ENCODE data around the gene DVL2.

Gene DVL2

DNA sequence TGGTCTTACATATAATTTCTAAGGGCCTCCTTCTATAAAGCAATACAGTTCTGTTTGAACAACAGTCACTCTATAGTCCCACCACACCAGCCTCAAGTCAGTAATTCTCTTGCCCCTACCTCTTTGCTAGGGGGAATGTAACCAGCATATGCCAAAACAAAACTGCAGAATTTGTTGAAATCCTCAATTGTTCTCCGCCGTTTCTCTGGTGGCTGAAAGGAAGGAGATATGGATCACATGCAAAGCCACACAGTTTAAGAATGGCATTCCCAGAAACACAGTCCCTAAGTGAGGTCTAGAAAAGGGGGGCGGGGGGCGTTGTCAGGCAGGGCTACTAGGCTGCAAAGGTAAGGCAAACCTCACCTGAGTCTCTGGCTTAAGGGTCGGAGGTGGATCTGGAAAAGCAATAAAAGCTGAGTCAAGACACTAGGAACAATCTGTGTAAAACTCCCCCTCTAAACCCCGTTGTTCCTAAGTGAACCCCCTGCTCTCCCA, 3.0 kb upstream of the DVL2 start:
- TF ChIP-seq GATA2 (IDR thresholded peaks at IDR 0.05; ENCODE audit: low read depth, low read length) (0 out of 2 replicates have a peak, but pooled peaks have one; percentile 19), GATA3 (IDR thresholded peaks at IDR 0.05; ENCODE audit: low read depth, low read length) (no peak)

- no peak for TF ChIP-seq GATA2 (IDR thresholded peaks at IDR 0.05; ENCODE audit: low read depth, low read length)
- TF ChIP-seq GATA3 (IDR thresholded peaks at IDR 0.05; ENCODE audit: low read depth, low read length), result no peak
These were observed 2.5 kb upstream of the DVL2 start for GRCh38 chr17:7236808-7237207.

DNA sequence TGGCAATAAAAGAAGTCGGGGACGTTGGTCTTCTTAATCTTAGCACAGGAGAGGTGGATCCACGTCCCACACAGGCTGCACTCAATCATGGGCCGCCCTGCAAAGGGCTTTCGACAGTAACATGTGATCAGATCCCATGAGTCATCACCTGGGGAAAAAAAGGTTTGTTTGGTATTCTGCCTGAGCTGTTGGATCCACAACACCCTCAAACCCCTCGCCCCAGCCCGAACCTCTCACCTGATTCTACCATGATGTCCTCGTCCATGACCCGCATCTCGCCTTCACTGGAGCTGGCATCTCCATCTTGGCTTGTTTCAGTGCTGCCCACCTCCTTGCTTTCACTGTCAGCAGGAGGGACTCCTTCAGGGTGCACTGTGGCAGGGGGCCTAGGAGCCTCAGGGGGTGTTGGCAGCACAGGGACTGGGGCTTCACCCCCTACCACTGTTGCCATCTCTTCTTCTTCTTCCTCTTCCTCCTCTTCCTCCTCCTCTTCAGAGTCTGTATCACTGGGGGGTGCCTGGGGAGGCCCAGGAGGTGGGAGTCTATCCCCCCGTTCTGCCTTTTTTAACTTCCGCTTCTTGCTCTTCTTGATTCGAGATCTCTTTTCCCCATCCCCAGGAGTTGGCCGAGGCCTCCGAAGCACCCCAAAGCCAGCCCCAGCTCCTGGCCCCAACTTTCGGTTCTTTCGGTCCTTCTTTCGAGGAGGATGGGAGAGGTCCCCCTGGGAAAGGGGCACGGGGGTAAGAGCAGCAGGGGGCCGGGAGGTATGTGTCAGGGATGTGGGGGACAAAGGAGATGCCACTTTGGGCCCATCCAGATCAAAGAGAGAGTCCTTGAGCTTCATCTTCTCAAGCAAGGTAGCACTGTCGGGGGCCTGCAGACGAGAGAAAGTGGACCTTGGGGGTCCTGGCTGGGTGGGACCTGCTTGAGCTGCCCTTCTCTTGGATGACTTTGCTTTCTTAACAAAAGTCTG, 1.7 kb upstream of the DVL2 start:
- TF ChIP-seq GATA2 (IDR thresholded peaks at IDR 0.05; ENCODE audit: low read depth, low read length), result no peak

DNA sequence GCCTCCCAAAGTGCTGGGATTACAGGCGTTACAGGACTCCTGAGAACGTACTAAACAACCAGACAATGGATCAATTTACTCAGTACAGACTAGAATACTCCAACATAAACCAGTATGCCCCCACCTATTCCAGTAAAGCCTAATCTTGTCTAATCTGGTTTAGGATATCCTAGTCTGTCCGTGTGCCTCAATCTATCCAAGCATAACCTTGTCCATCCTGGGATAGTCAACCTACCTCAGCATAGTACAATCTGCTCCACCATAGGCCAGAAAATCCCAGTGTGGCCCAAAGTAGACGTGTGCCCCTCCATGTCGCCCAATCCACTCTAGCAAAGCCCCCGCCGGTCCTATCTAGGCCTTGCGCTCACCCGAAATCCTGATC, 625 bp downstream of the DVL2 start:
- no peak for TF ChIP-seq GATA2 (IDR thresholded peaks at IDR 0.05; ENCODE audit: low read depth, low read length)
- no peak for TF ChIP-seq GATA3 (IDR thresholded peaks at IDR 0.05; ENCODE audit: low read depth, low read length)

DNA sequence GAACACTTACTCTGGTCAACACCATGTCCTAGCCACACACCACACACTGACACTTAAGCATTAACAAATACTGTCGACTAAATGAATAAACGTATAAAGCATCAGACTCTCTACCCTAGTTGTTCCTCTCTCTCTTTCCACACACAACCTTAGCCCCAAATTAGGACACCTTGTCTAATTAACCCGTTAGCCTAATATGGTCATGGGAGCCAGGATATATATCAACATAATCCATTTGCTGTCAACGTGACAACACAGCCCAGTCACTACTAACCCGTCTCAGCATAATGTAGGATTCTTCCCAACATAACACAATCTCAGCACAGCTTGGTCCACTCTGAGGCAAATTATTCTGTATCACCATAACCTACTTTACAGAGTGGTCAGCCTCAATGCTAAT, 2.2 kb downstream of the DVL2 start:
- no peak for TF ChIP-seq GATA3 (IDR thresholded peaks at IDR 0.05; ENCODE audit: low read depth, low read length)
- no peak for TF ChIP-seq GATA2 (IDR thresholded peaks at IDR 0.05; ENCODE audit: low read depth, low read length)

- no peak for TF ChIP-seq GATA3 (IDR thresholded peaks at IDR 0.05; ENCODE audit: low read depth, low read length)
- TF ChIP-seq GATA2 (IDR thresholded peaks at IDR 0.05; ENCODE audit: low read depth, low read length), result no peak
These were observed 4.8 kb downstream of the DVL2 start for GRCh38 chr17:7229504-7229903.

DNA sequence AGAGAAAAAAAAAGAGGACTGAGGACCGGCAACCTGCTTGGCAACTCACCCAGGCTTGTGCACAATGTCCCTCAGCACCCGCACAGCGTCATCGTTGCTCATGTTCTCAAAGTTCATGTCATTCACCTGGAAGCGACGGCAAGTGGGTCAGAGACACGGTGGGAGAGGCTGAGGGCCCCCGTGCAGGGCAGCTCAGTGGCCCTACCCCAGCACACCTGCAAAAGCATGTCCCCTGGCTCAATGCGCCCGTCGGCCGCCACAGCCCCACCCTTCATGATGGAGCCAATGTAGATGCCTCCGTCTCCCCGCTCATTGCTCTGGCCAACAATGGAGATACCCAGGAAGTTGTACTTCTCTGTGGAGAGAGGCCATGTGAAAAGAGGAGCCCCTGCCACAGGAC, 5.4 kb downstream of the DVL2 start:
- TF ChIP-seq GATA2 (IDR thresholded peaks at IDR 0.05; ENCODE audit: low read depth, low read length) (no peak), GATA3 (IDR thresholded peaks at IDR 0.05; ENCODE audit: low read depth, low read length) (no peak)

DNA sequence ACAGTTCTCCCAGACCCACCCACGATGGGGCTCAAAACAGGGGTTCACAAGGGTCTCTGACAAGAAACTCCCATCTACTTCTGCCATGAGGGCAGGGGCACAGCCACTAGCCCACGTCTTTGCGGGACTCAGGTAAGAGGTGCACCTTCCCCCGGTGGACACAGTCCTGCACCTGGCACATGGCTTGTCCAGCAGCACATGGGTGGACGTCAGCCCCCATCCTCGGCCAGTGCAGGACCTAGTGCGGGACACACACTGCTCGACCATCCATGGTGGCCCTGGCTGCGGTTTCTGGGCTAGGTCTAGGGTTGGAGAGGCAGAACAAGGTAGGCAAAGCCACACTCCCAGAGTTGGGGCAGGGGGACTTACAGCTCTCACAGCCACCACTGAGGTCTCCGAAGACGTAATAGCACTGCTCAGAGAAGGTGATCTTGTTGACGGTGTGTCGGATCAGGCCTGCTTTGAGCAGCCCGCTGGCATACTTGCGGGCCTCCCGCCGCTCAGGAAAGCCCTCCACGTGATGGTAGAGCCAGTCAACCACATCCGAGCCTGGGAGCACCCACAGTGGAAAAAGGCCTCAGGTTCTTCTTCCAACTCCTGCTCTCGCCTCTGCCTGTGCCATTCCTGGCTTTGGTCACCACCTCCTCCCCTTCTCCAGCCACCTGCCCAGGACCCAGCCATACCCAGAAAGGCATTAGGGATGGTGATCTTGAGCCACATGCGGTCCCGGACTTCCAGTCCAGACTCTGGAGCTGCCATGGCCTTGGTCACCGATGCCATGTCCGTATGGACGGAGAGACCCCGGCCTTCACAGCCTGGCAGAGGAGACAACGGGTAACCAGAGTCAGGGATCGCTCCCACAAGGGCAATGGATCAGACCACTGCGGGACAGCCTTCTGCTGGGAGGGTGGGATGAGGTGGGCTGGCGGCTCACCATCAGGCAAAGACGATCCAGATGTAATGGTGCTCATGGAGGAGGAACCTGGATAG, 7.3 kb downstream of the DVL2 start:
- TF ChIP-seq GATA3 (IDR thresholded peaks at IDR 0.05; ENCODE audit: low read depth, low read length) (no peak), GATA2 (IDR thresholded peaks at IDR 0.05; ENCODE audit: low read depth, low read length) (no peak)

DNA sequence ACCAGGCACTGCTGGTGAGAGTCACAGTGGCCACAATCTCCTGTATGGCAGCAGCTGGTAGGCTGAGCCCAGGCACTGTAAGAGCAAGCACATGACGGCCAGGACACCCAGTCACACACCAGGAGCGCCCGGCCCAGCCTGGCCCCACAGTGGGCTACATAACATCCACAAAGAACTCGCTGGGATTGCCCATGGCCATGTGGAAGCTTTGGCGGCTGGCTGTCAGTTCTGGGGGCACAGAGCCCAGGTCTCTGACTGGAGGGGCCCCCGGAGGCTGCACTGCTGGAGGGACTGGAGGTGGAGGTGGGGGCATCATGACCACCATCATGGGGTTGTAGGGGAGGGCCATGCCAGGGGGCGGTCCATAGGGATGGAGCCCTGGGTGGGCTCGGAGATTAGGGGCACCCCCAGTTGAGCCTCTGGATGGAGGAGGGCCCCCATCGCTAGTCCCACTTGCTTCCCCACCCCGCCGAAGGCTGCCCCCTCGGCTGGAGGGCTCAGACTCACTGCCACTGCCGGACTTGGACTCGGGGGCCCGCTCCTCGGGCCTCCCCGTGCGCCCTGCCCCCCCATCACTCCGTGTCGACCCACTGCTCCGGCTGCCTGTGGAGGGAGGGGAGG, 8.5 kb downstream of the DVL2 start:
- no peak for TF ChIP-seq GATA3 (IDR thresholded peaks at IDR 0.05; ENCODE audit: low read depth, low read length)
- no peak for TF ChIP-seq GATA2 (IDR thresholded peaks at IDR 0.05; ENCODE audit: low read depth, low read length)

GRCh38 chr17:7224661-7225111, 9.6 kb downstream of the DVL2 start:
- TF ChIP-seq GATA2 (IDR thresholded peaks at IDR 0.05; ENCODE audit: low read depth, low read length) (no peak), GATA3 (IDR thresholded peaks at IDR 0.05; ENCODE audit: low read depth, low read length) (no peak)

DNA sequence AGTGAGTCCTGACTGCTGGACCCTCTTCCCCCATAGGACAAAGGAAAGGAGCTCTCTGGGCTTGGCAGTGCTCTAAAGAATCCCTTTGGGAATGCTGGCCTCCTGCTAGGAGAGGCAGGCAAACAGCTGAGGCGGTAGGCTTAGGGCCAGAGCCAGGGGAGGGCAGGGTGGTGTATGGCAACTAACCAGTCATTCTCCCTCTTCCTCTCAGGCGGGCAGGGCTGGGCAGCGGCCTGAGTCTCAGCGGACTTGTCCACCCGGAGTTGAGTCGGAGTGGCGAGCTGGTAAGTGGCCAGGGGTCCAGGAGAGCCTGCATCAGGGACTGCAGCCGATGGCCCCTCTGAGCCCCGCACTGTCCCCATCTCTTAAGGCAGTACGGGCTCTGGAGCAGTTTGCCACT, 10.2 kb downstream of the DVL2 start:
- TF ChIP-seq GATA3 (IDR thresholded peaks at IDR 0.05; ENCODE audit: low read depth, low read length) (no peak), GATA2 (IDR thresholded peaks at IDR 0.05; ENCODE audit: low read depth, low read length) (no peak)

DNA sequence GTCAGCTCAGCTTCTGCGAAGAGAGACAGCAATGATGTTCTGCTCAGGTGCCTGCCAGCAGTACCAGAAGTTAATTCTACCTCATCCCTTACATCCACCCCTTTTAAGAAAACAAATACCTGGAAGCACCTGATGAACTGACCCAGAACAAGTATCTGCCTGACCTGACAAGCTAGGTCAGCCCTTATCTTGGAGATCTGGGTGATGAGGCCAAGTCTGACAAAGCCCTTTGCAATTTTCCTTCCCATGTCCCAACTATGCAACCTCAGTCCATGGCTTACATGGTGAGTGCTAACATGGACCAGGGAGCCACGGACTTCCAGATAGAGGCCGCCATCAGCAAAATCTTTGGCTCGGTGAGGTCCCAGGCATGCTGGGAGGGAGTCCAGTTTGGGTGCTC, 10.9 kb downstream of the DVL2 start:
- TF ChIP-seq GATA2 (IDR thresholded peaks at IDR 0.05; ENCODE audit: low read depth, low read length), result peak; percentile 36; the same call in 1 of the 2 replicates
- no peak for TF ChIP-seq GATA3 (IDR thresholded peaks at IDR 0.05; ENCODE audit: low read depth, low read length)

DNA sequence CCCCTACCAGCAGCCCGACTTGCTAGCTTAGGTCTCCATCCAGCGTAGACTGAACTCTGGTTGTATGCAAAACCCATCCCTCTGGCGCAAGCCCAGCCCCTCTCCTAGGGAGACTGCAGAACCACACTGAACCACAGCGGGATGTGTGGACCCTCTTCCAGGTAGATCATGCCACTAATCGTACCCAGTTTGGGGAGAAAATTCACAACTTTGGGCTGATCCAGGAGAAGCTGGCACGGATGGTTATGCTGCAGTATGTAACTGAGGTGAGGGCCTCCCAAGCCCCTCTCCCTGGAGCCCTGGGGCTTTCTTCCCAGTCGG, 11.4 kb downstream of the DVL2 start:
- TF ChIP-seq GATA3 (IDR thresholded peaks at IDR 0.05; ENCODE audit: low read depth, low read length) (no peak), GATA2 (IDR thresholded peaks at IDR 0.05; ENCODE audit: low read depth, low read length) (no peak)
